Loucy (cell line): ENCODE measurements around the gene PITX2.

Source experiments
- H2AFZ ChIP-seq: fragments of 200-600 bp; sonication (generic); 2 replicates; pipeline ENCODE4 v1.6.0; 2016; ENCODE audit warnings: antibody characterized with exemption, mild to moderate bottlenecking, low read length, moderate library complexity
- H3F3A ChIP-seq: fragments of 200-600 bp; 2 replicates; pipeline ENCODE4 v1.6.0; 2016; ENCODE audit warnings: antibody characterized with exemption, low read depth, mild to moderate bottlenecking
- H3K27me3 ChIP-seq: fragments of 200-600 bp; sonication (generic); 2 replicates; pipeline ENCODE4 v1.6.1; 2014; ENCODE audit warnings: low read length, mild to moderate bottlenecking; ENCODE audit not compliant: insufficient read depth, poor library complexity, severe bottlenecking
- H3K36me3 ChIP-seq: fragments of 200-600 bp; sonication (generic); 2 replicates; pipeline ENCODE4 v1.6.1; 2016; ENCODE audit warnings: low read length; ENCODE audit not compliant: insufficient read depth
- H3K4me1 ChIP-seq: fragments of 200-600 bp; sonication (generic); 2 replicates; pipeline ENCODE4 v1.5.1; 2014; ENCODE audit warnings: low read length, mild to moderate bottlenecking; ENCODE audit not compliant: insufficient read depth, poor library complexity, severe bottlenecking
- H3K4me2 ChIP-seq: fragments of 200-600 bp; sonication (generic); 2 replicates; pipeline ENCODE4 v1.6.0; 2014; ENCODE audit warnings: antibody characterized with exemption, low read length, low read depth, mild to moderate bottlenecking; ENCODE audit not compliant: poor library complexity, severe bottlenecking
- H3K4me3 ChIP-seq: fragments of 200-600 bp; sonication (generic); 2 replicates; pipeline ENCODE4 v1.5.1; 2014; ENCODE audit warnings: low read length, mild to moderate bottlenecking, mixed read lengths; ENCODE audit not compliant: poor library complexity, severe bottlenecking
- H3K79me2 ChIP-seq: fragments of 200-600 bp; sonication (generic); 2 replicates; pipeline ENCODE4 v1.6.1; 2014; ENCODE audit warnings: low read length; ENCODE audit not compliant: insufficient read depth
- H3K9ac ChIP-seq: fragments of 200-600 bp; sonication (generic); 2 replicates; pipeline ENCODE4 v1.6.0; 2014; ENCODE audit warnings: mild to moderate bottlenecking, low read depth, low read length, moderate library complexity; ENCODE audit not compliant: poor library complexity, severe bottlenecking
- H3K9me2 ChIP-seq: fragments of 200-600 bp; sonication (generic); replicated peaks from 2 replicates; pipeline ENCODE4 v1.6.1; 2016; ENCODE audit warnings: low read depth, low read length, mixed read lengths
- H3K9me3 ChIP-seq: fragments of 200-600 bp; sonication (generic); 2 replicates; pipeline ENCODE4 v1.6.1; 2014; ENCODE audit warnings: mild to moderate bottlenecking, antibody characterized with exemption, low read length, low read depth; ENCODE audit not compliant: insufficient read depth
- H4K20me1 ChIP-seq: fragments of 200-600 bp; sonication (generic); 2 replicates; pipeline ENCODE4 v1.6.0; 2014; ENCODE audit warnings: antibody characterized with exemption, low read length, mild to moderate bottlenecking; ENCODE audit not compliant: insufficient read depth, poor library complexity, severe bottlenecking
- CTCF ChIP-seq: fragments of 200-600 bp; sonication (generic); conservative IDR thresholded peaks from 2 replicates; pipeline ENCODE4 v1.5.1; 2014; ENCODE audit warnings: mild to moderate bottlenecking, antibody characterized with exemption, low read length
- EZH2phosphoT487 ChIP-seq: fragments of 200-600 bp; IDR thresholded peaks from 2 replicates; pipeline ENCODE4 v1.6.1; 2018; ENCODE audit warnings: antibody characterized with exemption, mild to moderate bottlenecking, moderate library complexity, borderline replicate concordance

Gene PITX2

GRCh38 chr4:110622841-110623717, at the start of gene PITX2:
PITX2 (minus strand) TSS chr4:110623077; CDS start chr4:110622460, 617 bp downstream.
- Histone ChIP-seq H3K9ac (no peak within 1 kb of the TSS), H3K4me1 (no peaks in the 10 kb centered on the region), H3F3A (no peaks in the 10 kb centered on the region), H3K79me2 (no peaks in the 10 kb centered on the region), H3K9me2 (no peaks in the 10 kb centered on the region), H3K4me2 (no peak within 1 kb of the TSS), H3K9me3 (no peaks in the 10 kb centered on the region), H3K4me3 (no peak within 1 kb of the TSS), H4K20me1 (no peaks in the 10 kb centered on the region), H3K27me3 (no peaks in the 10 kb centered on the region), H3K36me3 (no peaks in the 10 kb centered on the region), H2AFZ (no peak within 1 kb of the TSS)
- TF ChIP-seq EZH2phosphoT487: no peak

GRCh38 chr4:110671679-110672078, 48.8 kb upstream of the PITX2 start:
- no peak overlapping the region for H3K4me2 ChIP-seq
- TF ChIP-seq CTCF: no peak
- no peak for TF ChIP-seq EZH2phosphoT487
- no peak overlapping the region for H3K9ac ChIP-seq
- no peaks in the 10 kb centered on the region for H3K4me1 ChIP-seq
- H3K9me2 ChIP-seq: no peaks in the 10 kb centered on the region
- H3K36me3 ChIP-seq: no peaks in the 10 kb centered on the region
- no peaks in the 10 kb centered on the region for H3F3A ChIP-seq
- H3K4me3 ChIP-seq: no peak overlapping the region
- H3K9me3 ChIP-seq: no peaks in the 10 kb centered on the region
- H4K20me1 ChIP-seq: no peaks in the 10 kb centered on the region
- H3K79me2 ChIP-seq: no peaks in the 10 kb centered on the region
- no peak overlapping the region for H2AFZ ChIP-seq
- H3K27me3 ChIP-seq: no peaks in the 10 kb centered on the region

DNA sequence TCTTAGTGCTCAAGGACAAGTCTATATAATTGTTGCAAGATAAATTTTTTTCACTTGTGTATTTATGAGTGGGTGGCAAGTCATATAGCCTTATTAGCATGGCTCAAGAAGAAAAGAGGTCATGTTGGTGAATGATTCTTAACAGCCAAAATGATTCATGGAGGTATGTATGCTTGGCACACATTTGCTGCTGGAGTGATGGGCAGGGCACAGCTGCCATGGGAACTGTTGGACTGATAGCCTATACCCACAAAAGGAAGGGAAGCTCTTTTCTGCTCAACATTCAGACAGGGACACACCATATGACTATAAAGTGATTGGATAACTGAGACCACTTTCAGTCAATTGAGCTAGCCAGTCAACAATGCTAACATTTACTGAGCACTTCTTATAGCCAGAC, 46.8 kb upstream of the PITX2 start:
- Histone ChIP-seq H3K4me1 (no peaks in the 10 kb centered on the region), H3K9ac (no peak overlapping the region), H3K4me2 (no peak overlapping the region), H2AFZ (no peak overlapping the region), H3K9me2 (no peaks in the 10 kb centered on the region), H3K4me3 (no peak overlapping the region), H4K20me1 (no peaks in the 10 kb centered on the region), H3K9me3 (no peaks in the 10 kb centered on the region), H3K27me3 (no peaks in the 10 kb centered on the region), H3K36me3 (no peaks in the 10 kb centered on the region), H3K79me2 (no peaks in the 10 kb centered on the region), H3F3A (no peaks in the 10 kb centered on the region)
- TF ChIP-seq EZH2phosphoT487: no peak
- TF ChIP-seq CTCF: no peak
